ENCODE data around the gene MACIR. TPM values are rescaled to one million over a fixed set of nuclear protein-coding genes. Genes with fewer than 3 reads are reported as not detected.

The MACIR gene
- total RNA-seq, 2 donors from 2014 or later, result 6.2 to 6.3 TPM

GRCh38 chr5:103280967-103281366 is 22.4 kb downstream of the MACIR start:
- 97 to 98% methylated on average over 3 of the region's 3 CpGs for WGBS, 2 donors
- intact Hi-C loops (cut with DNase I), result no loop called here
- H3K27ac ChIP-seq, result no peak overlapping the region

DNA sequence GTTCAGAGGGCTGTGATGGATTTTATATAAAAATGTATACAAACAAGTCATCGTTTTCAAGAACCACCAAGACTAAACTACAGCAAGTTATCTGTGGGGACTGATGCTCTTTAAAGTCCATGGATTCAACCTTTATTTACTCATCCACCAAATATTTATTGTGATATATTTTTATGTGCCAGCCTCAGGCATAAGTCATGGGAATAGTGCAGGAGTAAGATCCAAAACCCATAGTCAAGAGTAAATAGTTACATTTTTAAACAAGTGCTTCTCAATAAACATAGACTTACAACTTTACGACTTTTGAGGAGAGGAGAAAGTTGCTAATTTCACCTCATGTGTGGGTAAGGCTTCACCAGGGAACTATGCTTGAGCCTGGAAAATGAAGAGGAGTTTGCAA is 24.6 kb downstream of the MACIR start:
- Histone ChIP-seq H3K27me3 (no peaks in the 10 kb centered on the region), H3K9me3 (no peaks in the 10 kb centered on the region), H3K4me3 (no peak overlapping the region), H3K27ac (no peak overlapping the region), H3K36me3 (replicated peaks in 1 of 2; ENCODE audit: insufficient read depth in 1 of 2, low read depth in 2 of 2) (no peaks in the 10 kb centered on the region), H3K4me1 (no peaks in the 10 kb centered on the region)
- 84 to 88% methylated on average over 2 of the region's 2 CpGs for WGBS, 2 donors
- intact Hi-C loops (cut with DNase I), result no loop called here
- DNase-seq, result no peak
- ATAC-seq, result no peak
- TF ChIP-seq, protein P1, sequence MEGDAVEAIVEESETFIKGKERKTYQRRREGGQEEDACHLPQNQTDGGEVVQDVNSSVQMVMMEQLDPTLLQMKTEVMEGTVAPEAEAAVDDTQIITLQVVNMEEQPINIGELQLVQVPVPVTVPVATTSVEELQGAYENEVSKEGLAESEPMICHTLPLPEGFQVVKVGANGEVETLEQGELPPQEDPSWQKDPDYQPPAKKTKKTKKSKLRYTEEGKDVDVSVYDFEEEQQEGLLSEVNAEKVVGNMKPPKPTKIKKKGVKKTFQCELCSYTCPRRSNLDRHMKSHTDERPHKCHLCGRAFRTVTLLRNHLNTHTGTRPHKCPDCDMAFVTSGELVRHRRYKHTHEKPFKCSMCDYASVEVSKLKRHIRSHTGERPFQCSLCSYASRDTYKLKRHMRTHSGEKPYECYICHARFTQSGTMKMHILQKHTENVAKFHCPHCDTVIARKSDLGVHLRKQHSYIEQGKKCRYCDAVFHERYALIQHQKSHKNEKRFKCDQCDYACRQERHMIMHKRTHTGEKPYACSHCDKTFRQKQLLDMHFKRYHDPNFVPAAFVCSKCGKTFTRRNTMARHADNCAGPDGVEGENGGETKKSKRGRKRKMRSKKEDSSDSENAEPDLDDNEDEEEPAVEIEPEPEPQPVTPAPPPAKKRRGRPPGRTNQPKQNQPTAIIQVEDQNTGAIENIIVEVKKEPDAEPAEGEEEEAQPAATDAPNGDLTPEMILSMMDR (IDR thresholded peaks at IDR 0.05), result no peak
- no peak for TF ChIP-seq POLR2A (IDR thresholded peaks at IDR 0.05)

More at GRCh38 chr5:103280967-103281366, 22.4 kb downstream of the MACIR start:
- ATAC-seq (no peak), DNase-seq (no peak)
- TF ChIP-seq POLR2A (IDR thresholded peaks at IDR 0.05), result no peak
- TF ChIP-seq, protein P1 (IDR thresholded peaks at IDR 0.05), result no peak
- Histone ChIP-seq H3K4me3 (no peak overlapping the region), H3K36me3 (replicated peaks in 1 of 2; ENCODE audit: insufficient read depth in 1 of 2, low read depth in 2 of 2) (peaks cover 0 to 1% of the 10 kb centered on the region in 2 donors), H3K4me1 (no peaks in the 10 kb centered on the region), H3K27me3 (no peaks in the 10 kb centered on the region), H3K9me3 (no peaks in the 10 kb centered on the region)

- Histone ChIP-seq H3K9me3 (no peaks in the 10 kb centered on the region), H3K4me3 (no peak overlapping the region), H3K27ac (no peak overlapping the region), H3K4me1 (no peaks in the 10 kb centered on the region), H3K27me3 (no peaks in the 10 kb centered on the region), H3K36me3 (replicated peaks in 1 of 2; ENCODE audit: insufficient read depth in 1 of 2, low read depth in 2 of 2) (no peaks in the 10 kb centered on the region)
- no peak for TF ChIP-seq POLR2A (IDR thresholded peaks at IDR 0.05)
- TF ChIP-seq, protein P1 (IDR thresholded peaks at IDR 0.05), result no peak
- DNase-seq, result no peak
- intact Hi-C loops (cut with DNase I), result no loop called here
- ATAC-seq, result no peak
- 87 to 91% methylated on average over 3 of the region's 3 CpGs for WGBS, 2 donors
Measured at GRCh38 chr5:103283869-103284268, 25.3 kb downstream of the MACIR start.

DNA sequence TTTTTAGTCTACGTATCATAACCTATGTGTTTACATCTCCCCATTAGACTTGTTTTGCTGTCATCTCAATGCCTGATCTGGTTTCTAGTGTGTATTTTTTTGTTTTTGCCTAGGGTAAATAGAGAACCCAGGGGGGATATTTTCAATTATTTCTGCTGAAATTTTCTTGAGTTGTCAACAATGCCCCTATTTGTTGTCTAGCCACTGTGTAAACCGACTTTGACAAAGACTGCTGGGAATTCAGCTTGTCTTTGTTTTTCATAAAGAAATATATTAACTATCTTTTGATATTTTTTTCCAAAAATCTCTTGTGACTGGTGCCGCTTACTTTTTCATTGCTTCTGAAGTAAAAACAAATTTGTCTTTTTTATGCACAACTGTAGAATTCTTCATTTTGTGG is 28.1 kb downstream of the MACIR start:
- 77 to 80% methylated on average over 3 of the region's 3 CpGs for WGBS, 2 donors
- H3K27me3 ChIP-seq, result no peaks in the 10 kb centered on the region
- no peak for DNase-seq
- H3K36me3 ChIP-seq (replicated peaks in 1 of 2; ENCODE audit: insufficient read depth in 1 of 2, low read depth in 2 of 2), result no peaks in the 10 kb centered on the region
- no peaks in the 10 kb centered on the region for H3K4me1 ChIP-seq
- ATAC-seq, result no peak
- no peak overlapping the region for H3K27ac ChIP-seq
- no peaks in the 10 kb centered on the region for H3K9me3 ChIP-seq
- no peak for TF ChIP-seq POLR2A (IDR thresholded peaks at IDR 0.05)
- TF ChIP-seq, protein P1 (IDR thresholded peaks at IDR 0.05), result no peak
- intact Hi-C loops (cut with DNase I), result no loop called here
- no peak overlapping the region for H3K4me3 ChIP-seq

DNA sequence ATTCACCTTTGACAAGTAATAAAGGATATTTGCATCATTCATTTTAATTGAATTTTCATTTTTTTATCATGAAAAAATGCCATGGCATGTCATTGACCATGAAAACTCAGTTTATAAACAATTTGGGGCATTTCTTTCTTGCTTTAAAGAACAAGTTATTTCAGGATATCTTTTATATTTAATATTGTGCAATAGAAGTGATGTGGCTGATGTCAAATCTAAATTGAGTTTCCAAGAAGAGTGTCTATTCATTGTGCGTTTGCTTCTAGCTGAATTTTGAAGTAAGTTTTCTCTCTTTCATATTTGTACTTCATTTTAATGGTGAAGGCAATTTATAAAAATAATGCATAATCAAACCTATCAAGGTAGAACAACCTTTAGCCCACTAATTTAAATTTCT is 30.5 kb downstream of the MACIR start:
- no peak for ATAC-seq

More for the DNA sequence above, 30.5 kb downstream of the MACIR start:
- H3K4me1 ChIP-seq, result no peaks in the 10 kb centered on the region
- H3K9me3 ChIP-seq, result no peaks in the 10 kb centered on the region
- no peak for DNase-seq
- no peak overlapping the region for H3K4me3 ChIP-seq
- intact Hi-C loops (cut with DNase I), result no loop called here
- no peak for TF ChIP-seq POLR2A (IDR thresholded peaks at IDR 0.05)
- TF ChIP-seq, protein P1 (IDR thresholded peaks at IDR 0.05), result no peak
- no peak overlapping the region for H3K27ac ChIP-seq
- H3K27me3 ChIP-seq, result no peaks in the 10 kb centered on the region
- no peaks in the 10 kb centered on the region for H3K36me3 ChIP-seq (replicated peaks in 1 of 2; ENCODE audit: insufficient read depth in 1 of 2, low read depth in 2 of 2)
- WGBS, 2 donors, result 94% methylated on average over 1 of the region's 1 CpG
